Measurements from ENCODE around the gene CLDN14. TPM values are rescaled to one million over a fixed set of nuclear protein-coding genes. Genes with fewer than 3 reads are reported as not detected.

Gene CLDN14, protein sequence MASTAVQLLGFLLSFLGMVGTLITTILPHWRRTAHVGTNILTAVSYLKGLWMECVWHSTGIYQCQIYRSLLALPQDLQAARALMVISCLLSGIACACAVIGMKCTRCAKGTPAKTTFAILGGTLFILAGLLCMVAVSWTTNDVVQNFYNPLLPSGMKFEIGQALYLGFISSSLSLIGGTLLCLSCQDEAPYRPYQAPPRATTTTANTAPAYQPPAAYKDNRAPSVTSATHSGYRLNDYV
- total RNA-seq = not detected
- long read RNA-seq = 0 reads

DNA sequence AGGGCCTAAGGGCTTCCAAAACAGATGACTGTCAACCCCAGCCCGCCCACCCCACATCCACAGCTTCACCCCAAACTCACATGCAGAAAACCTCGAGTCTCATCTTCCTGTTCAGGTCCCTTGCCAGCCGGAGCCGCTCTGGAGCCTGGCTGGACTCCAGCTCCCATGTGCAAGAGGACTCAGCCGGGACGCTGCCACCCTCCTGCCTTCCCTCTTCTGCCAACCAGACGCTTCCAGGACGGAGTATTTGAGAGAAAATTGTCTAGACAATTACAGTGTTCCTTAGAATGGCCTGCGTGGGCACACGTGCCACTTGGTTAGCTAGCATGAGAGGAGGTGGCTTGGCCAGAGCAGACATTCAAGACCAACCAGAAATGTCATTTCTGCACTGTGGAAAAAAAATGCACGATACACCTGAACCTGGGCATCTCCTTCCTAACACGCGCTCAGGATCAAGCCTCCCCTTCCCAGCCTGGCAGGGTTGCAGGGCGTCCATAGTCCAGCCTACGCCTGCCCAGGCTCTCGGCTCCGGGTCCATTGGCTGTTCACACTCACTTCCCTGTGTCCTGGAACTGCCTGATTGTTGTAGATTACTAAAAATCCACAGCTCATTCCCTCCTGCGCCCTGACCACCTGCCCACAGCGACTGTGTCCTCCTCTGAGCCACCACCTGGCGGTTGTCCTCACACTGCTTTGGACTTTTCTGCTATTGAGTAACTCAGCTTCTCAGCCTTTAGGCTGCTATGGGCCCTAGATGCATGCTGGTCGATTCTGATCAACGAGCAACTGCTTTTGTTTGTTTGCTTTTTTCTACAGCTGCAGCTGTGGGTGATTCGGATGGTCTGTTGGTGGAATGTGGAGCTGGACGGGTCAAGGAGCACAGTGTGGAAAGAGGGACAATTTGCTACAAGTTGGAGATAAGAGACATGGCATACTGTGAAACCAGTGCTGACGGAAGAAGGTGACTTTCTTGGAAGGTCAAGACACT lies at the start of gene CLDN14:
TSS of gene CLDN14 (minus strand) at position 708 of the 988 bp plus-strand sequence. CDS start 18,427 bp downstream, outside the sequence.
- intact Hi-C loops (cut with DNase I) = no loop called here
- ATAC-seq = no peak
- DNase-seq (ENCODE audit: missing footprints) = no peak

DNA sequence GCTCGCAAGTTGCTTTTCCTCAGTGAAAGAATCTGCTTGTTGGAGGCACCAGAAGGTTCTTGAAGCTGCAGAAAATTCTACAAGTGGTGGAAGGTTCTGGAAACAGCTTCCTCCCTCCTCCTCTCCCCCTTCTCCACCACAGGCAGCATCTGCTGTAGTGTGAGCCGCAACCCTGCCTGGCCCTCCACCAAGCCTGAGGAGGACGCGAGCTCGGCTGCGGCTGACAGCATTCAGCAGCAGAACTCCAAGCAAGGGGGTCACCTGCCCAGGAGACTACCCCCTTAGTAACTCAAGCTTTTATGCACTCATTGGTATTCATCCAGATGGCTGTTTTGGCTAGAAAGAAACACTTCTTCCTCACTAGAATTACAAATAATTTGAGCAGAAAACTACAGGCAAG lies 48.8 kb upstream of the CLDN14 start:
- no peak for ATAC-seq
- intact Hi-C loops (cut with DNase I) = no loop called here

GRCh38 chr21:36527317-36527716 lies 47.4 kb upstream of the CLDN14 start:
- DNase-seq (ENCODE audit: missing footprints) (no peak), ATAC-seq (no peak)
- intact Hi-C loops (cut with DNase I) = no loop called here

More for the DNA sequence above, 48.8 kb upstream of the CLDN14 start:
- no peak for DNase-seq (ENCODE audit: missing footprints)

DNA sequence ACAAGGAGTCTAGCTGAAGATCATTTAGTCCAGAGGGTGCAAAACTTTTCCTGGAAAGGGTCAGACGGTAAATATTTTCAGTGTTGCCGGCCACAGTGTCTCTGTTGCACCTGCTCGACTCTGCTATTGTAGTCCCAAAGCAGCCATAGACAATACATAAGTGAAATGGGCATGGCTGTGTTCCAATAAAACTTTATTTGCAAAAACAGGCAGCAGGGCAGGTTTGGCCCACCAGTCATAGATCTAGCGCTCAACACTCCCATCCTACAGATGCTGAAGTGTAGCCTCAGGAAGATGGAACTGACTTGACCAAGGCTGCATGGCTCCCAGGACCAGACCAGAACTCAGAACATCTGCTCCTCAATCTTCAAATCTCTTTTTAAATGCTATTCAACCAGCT lies 46.2 kb upstream of the CLDN14 start:
- no peak for ATAC-seq
- intact Hi-C loops (cut with DNase I) = no loop called here

GRCh38 chr21:36524477-36524876 lies 44.6 kb upstream of the CLDN14 start:
- ATAC-seq (no peak), DNase-seq (ENCODE audit: missing footprints) (no peak)
- intact Hi-C loops (cut with DNase I) = no loop called here

More for the DNA sequence above, 46.2 kb upstream of the CLDN14 start:
- no peak for DNase-seq (ENCODE audit: missing footprints)

DNA sequence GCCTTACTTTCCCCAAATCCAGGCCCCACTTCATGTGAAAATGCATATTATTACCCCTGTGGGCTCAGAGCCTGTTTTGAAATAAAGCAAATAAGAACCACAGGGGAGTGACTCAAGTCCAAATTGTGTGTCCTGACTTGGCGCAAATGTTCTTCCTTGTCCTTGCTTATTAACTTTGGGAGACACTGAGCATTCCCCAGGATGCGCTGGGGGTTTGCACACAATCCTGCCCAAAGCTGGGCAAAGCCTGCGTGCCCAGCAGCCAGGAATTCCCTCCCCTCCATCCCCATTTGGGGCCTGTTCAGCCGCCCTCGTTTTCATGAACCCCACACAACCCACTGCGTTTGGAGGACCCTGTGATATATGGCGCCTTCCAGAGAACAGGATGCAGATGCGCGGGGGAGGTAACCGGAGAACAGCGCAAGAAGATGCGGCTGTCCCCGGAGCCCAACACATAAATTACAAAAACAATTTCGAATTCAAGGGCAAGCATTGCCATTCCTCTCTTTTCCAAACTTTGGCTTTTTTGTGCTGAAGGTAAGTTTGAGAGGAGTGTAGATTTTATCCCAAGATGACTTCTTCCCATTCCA lies 42.4 kb upstream of the CLDN14 start:
- ATAC-seq (no peak), DNase-seq (ENCODE audit: missing footprints) (no peak)
- intact Hi-C loops (cut with DNase I) = no loop called here

GRCh38 chr21:36518883-36519492 lies 39.1 kb upstream of the CLDN14 start:
- intact Hi-C loops (cut with DNase I) = no loop called here
- DNase-seq (ENCODE audit: missing footprints) (no peak), ATAC-seq (no peak)

GRCh38 chr21:36517366-36518075 lies 37.6 kb upstream of the CLDN14 start:
- no peak for DNase-seq (ENCODE audit: missing footprints)
- intact Hi-C loops (cut with DNase I) = no loop called here
- no peak for ATAC-seq

- ATAC-seq = no peak
These were observed 36.4 kb upstream of the CLDN14 start for GRCh38 chr21:36516281-36516680.

GRCh38 chr21:36513430-36513829 lies 33.5 kb upstream of the CLDN14 start:
- intact Hi-C loops (cut with DNase I) = no loop called here

More at GRCh38 chr21:36516281-36516680, 36.4 kb upstream of the CLDN14 start:
- DNase-seq (ENCODE audit: missing footprints) = no peak
- intact Hi-C loops (cut with DNase I) = no loop called here

GRCh38 chr21:36512971-36513370 lies 33.0 kb upstream of the CLDN14 start:
- ATAC-seq (no peak), DNase-seq (ENCODE audit: missing footprints) (no peak)
- intact Hi-C loops (cut with DNase I) = no loop called here

More at GRCh38 chr21:36513430-36513829, 33.5 kb upstream of the CLDN14 start:
- DNase-seq (ENCODE audit: missing footprints) = no peak
- no peak for ATAC-seq

DNA sequence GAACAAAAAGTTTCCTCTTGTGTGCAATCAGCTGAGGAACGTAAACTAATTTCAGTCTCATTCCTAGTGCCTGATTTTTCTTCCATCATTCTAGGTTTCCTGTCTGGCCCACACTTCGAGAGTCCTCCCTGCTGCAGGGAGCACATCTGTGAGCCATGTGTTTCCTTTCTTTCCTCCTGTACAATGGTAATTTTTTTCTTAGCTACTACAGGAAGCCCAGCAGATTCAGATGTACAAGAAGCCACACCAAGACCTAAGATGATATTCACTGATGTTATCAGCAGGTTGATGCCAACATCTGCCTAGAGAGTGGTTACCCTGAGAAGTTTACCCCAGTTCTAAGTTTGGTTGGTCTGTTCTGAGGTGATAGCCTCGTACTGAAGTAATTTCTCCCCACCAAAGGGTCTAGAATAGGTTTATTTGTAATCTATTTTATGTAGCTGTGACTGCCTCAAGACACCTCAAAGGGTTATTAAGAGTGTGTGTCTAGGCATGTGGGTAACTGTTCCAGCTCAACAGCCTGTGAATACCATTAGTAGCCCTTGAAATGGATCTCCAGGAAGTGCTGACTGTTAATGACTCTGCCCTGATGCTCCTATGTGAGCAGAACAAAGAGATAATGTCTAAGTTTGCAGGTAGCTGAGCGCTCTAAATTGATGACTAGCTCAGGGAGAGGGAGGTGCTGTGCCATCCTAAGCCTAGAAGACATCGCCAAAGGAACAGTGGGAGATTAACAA lies 31.7 kb upstream of the CLDN14 start:
- no peak for DNase-seq (ENCODE audit: missing footprints)
- ATAC-seq = no peak
- intact Hi-C loops (cut with DNase I) = no loop called here

DNA sequence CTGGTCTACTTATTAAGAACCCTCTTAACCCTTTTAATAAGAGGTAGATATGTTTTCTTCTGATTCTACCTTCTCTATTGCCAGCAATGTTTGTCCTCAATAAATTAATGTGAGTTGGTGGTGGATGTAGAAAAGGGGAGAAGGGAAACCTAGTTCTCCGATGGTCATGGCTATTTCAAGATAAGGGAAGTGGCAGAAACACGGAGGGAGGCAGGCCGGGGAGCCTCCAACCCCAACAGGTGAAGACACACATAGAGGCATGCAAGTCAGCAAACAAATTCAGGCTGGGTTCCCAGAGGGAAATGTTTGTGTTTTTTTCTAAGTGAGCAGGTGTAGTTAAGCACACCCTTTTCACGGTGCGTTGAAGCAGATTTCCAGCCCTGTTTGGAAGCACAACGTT lies 31.0 kb upstream of the CLDN14 start:
- intact Hi-C loops (cut with DNase I) = no loop called here
- no peak for ATAC-seq
- DNase-seq (ENCODE audit: missing footprints) = no peak

- ATAC-seq = no peak
- DNase-seq (ENCODE audit: missing footprints) = no peak
- intact Hi-C loops (cut with DNase I) = no loop called here
These were observed 30.2 kb upstream of the CLDN14 start for GRCh38 chr21:36509973-36510664.

GRCh38 chr21:36508948-36509347 lies 29.0 kb upstream of the CLDN14 start:
- DNase-seq (ENCODE audit: missing footprints) (no peak), ATAC-seq (no peak)
- intact Hi-C loops (cut with DNase I) = no loop called here

DNA sequence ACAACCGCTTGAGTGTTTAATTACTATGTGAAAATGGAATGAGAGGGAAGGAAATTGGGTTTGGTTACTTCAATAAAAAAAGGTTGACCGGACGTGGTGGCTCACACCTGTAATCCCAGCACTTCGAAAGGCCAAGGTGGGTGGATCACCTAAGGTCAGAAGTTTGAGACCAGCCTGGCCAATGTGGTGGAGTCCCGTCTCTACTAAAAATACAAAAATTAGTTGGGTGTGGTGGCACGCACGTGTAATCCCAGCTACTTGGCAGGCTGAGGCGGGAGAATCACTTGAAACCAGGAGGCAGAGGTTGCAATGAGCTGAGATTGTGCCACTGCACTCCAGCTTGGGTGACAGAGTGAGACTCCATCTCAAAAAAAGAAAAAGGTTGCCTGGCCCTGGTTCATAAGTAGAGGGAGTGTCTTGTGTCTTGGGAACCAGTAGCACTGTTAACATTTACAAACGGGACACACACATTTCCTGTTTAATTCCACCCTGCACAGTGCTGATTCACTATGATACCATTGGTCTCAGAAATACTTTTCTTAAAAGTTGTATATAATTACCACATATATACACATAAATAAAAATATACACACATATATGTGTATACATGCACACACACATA lies 27.6 kb upstream of the CLDN14 start:
- ATAC-seq = no peak
- DNase-seq (ENCODE audit: missing footprints) = no peak
- intact Hi-C loops (cut with DNase I) = no loop called here

DNA sequence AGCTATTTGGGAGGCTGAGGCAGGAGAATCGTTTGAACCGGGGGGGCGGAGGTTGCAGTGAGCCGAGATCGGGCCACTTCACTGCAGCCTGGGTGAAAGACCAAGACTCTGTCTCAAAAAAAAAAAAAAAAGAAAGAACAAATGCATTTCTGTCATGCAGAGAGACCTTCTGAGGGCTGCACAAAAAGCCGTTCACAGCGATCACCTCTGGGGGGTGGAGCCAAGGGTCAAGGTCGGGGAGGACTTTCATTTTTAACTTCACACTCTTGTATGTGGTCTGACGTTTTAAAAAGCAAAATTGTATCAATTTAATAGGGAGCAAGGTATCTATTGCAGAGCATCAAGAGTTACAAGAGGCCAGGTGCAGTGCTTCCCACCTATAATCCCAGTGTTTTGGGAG lies 26.6 kb upstream of the CLDN14 start:
- ATAC-seq = no peak
- DNase-seq (ENCODE audit: missing footprints) = no peak
- intact Hi-C loops (cut with DNase I) = no loop called here
